Measurements from ENCODE around the gene KDM6A.
A peak's percentile ranks its signal among the peaks of the same experiment; 100 is the strongest.

Gene KDM6A

DNA sequence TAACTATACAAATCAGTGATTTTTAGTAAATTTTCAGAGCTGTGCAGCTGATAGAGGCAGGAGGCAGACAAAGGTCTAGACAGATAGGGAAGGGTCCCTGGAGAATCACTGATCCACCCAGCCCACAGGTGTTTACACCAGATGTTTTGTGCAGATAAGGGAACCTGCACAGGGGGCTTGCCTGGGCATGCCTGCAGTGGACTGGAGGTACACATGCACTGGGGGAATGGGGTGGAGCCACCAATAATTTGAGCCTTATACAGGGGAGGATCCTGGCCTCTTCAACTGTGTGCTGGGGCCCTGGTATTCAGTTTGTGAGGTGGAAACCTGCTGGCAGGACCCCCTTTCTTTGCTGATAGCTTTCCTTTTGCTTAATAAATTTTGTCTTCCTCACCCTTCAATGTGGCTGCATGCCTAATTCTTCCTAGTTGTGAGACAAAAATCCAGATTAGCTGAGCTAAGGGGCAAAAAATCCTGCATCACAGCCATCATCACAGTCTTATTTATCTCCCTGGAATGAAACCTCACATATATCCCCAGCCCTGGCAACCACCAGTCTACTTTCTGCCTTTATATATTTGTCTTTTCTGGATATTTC, 102.8 kb downstream of the KDM6A start:
- Histone ChIP-seq H3K9ac (ENCODE audit: low read length) (no peak overlapping the region), H3K27me3 (ENCODE audit: control insufficient read depth in 1 of 2, insufficient read depth in 1 of 2, low read length in 2 of 2) (no peaks in the 10 kb centered on the region), H2BK5ac (ENCODE audit: low read depth, low read length, poor library complexity, severe bottlenecking) (no peak overlapping the region), H3K23ac (ENCODE audit: low read length in 2 of 2) (no peak overlapping the region), H3K18ac (ENCODE audit: low read depth in 1 of 2, low read length in 2 of 2) (no peak overlapping the region), H3K4me2 (ENCODE audit: low read length, poor library complexity, severe bottlenecking) (no peak overlapping the region), H3K4ac (ENCODE audit: low read depth in 1 of 2, low read length in 2 of 2) (no peak overlapping the region), H4K8ac (ENCODE audit: low read length) (peak overlapping the region; percentile 6), H2AK5ac (ENCODE audit: low read length, severe bottlenecking) (no peak overlapping the region), H2AFZ (ENCODE audit: low read depth, low read length) (no peak overlapping the region), H3K14ac (ENCODE audit: low read length in 2 of 2) (no peak overlapping the region), H3K4me3 (ENCODE audit: insufficient read depth in 1 of 2, low read depth in 1 of 2, low read length in 2 of 2) (no peak overlapping the region), H2BK120ac (ENCODE audit: low read depth, low read length) (no peak overlapping the region), H2BK12ac (ENCODE audit: low read length in 2 of 2) (no peak overlapping the region), H3K4me1 (ENCODE audit: control insufficient read depth, insufficient read depth, low read depth, low read length) (peaks cover 2% of the 10 kb centered on the region), H3K79me1 (replicated peaks; ENCODE audit: low read length, poor library complexity, severe bottlenecking) (no peaks in the 10 kb centered on the region), H3K36me3 (ENCODE audit: control insufficient read depth in 1 of 2, insufficient read depth in 2 of 2, low read depth in 1 of 2, low read length in 2 of 2) (peaks cover 0 to 14% of the 10 kb centered on the region in 2 experiments), H3K9me3 (ENCODE audit: control insufficient read depth, low read length) (peaks cover 7% of the 10 kb centered on the region), H4K91ac (ENCODE audit: low read length) (no peak overlapping the region), H3K27ac (ENCODE audit: low read length, poor library complexity, severe bottlenecking) (peak overlapping the region; percentile 47), H2BK15ac (ENCODE audit: low read depth, poor library complexity, severe bottlenecking) (no peak overlapping the region)
- no peak for DNase-seq

DNA sequence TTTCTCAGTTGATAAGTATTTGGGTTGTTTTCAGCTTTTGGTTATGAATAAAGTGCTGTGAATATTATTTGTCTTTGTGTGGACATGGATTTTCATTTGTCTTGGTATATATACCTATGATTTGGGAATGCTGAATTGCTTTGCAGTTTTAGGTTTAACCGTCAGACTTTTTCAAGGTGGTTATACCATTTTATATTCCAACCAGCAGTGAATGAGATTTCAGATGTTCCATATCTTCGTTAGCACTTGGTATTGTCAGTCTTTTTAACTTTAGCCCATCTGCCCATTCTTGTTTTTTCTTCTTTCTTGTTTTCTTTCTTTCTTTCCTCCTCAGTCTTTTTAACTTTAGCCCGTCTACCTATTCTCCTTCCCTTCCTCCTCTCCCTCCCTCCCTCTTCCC, 106.0 kb downstream of the KDM6A start:
- no peak overlapping the region for H3K14ac ChIP-seq (ENCODE audit: low read length in 2 of 2)
- H3K27me3 ChIP-seq (ENCODE audit: control insufficient read depth in 1 of 2, insufficient read depth in 1 of 2, low read length in 2 of 2): no peaks in the 10 kb centered on the region
- DNase-seq: no peak
- H2AFZ ChIP-seq (ENCODE audit: low read depth, low read length): no peak overlapping the region
- no peak overlapping the region for H3K4ac ChIP-seq (ENCODE audit: low read depth in 1 of 2, low read length in 2 of 2)
- peaks cover 2% of the 10 kb centered on the region for H3K4me1 ChIP-seq (ENCODE audit: control insufficient read depth, insufficient read depth, low read depth, low read length)
- H4K91ac ChIP-seq (ENCODE audit: low read length): no peak overlapping the region
- peaks cover 0 to 15% of the 10 kb centered on the region in 2 experiments for H3K36me3 ChIP-seq (ENCODE audit: control insufficient read depth in 1 of 2, insufficient read depth in 2 of 2, low read depth in 1 of 2, low read length in 2 of 2)
- no peak overlapping the region for H2BK5ac ChIP-seq (ENCODE audit: low read depth, low read length, poor library complexity, severe bottlenecking)
- no peak overlapping the region for H3K4me2 ChIP-seq (ENCODE audit: low read length, poor library complexity, severe bottlenecking)
- no peak overlapping the region for H2BK12ac ChIP-seq (ENCODE audit: low read length in 2 of 2)
- no peak overlapping the region for H3K27ac ChIP-seq (ENCODE audit: low read length, poor library complexity, severe bottlenecking)
- H3K9me3 ChIP-seq (ENCODE audit: control insufficient read depth, low read length): no peaks in the 10 kb centered on the region
- no peak overlapping the region for H2BK120ac ChIP-seq (ENCODE audit: low read depth, low read length)
- no peak overlapping the region for H3K4me3 ChIP-seq (ENCODE audit: insufficient read depth in 1 of 2, low read depth in 1 of 2, low read length in 2 of 2)
- H3K79me1 ChIP-seq (replicated peaks; ENCODE audit: low read length, poor library complexity, severe bottlenecking): no peaks in the 10 kb centered on the region
- no peak overlapping the region for H3K9ac ChIP-seq (ENCODE audit: low read length)
- H3K18ac ChIP-seq (ENCODE audit: low read depth in 1 of 2, low read length in 2 of 2): no peak overlapping the region
- no peak overlapping the region for H2BK15ac ChIP-seq (ENCODE audit: low read depth, poor library complexity, severe bottlenecking)
- 98% methylated on average over 2 of the region's 3 CpGs for WGBS
- H4K8ac ChIP-seq (ENCODE audit: low read length): no peak overlapping the region
- no peak overlapping the region for H2AK5ac ChIP-seq (ENCODE audit: low read length, severe bottlenecking)
- no peak overlapping the region for H3K23ac ChIP-seq (ENCODE audit: low read length in 2 of 2)

DNA sequence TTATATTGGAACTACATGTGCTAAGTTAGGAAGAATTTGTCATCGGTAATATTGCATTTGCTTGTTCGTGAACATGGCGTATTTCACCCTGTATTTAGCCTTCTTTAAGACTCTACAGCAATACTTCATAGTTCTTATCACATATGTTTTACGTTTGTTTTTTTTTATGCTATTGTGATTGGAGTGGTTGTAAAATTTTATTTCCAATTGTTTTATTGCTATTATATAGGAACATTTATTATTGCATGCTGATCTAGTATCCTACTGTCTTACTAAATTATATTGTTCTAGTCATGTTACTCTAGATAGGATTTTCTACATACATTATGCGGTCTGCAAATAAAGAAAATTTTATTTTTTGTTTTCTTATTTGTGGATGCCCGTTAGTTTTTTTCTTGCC, 107.4 kb downstream of the KDM6A start:
- Histone ChIP-seq H2BK15ac (ENCODE audit: low read depth, poor library complexity, severe bottlenecking) (no peak overlapping the region), H3K4ac (ENCODE audit: low read depth in 1 of 2, low read length in 2 of 2) (no peak overlapping the region), H2AFZ (ENCODE audit: low read depth, low read length) (no peak overlapping the region), H3K9me3 (ENCODE audit: control insufficient read depth, low read length) (no peaks in the 10 kb centered on the region), H3K36me3 (ENCODE audit: control insufficient read depth in 1 of 2, insufficient read depth in 2 of 2, low read depth in 1 of 2, low read length in 2 of 2) (peaks cover 0 to 15% of the 10 kb centered on the region in 2 experiments), H3K23ac (ENCODE audit: low read length in 2 of 2) (no peak overlapping the region), H3K79me1 (replicated peaks; ENCODE audit: low read length, poor library complexity, severe bottlenecking) (no peaks in the 10 kb centered on the region), H2BK5ac (ENCODE audit: low read depth, low read length, poor library complexity, severe bottlenecking) (no peak overlapping the region), H3K18ac (ENCODE audit: low read depth in 1 of 2, low read length in 2 of 2) (no peak overlapping the region), H3K4me1 (ENCODE audit: control insufficient read depth, insufficient read depth, low read depth, low read length) (peaks cover 2% of the 10 kb centered on the region), H3K27me3 (ENCODE audit: control insufficient read depth in 1 of 2, insufficient read depth in 1 of 2, low read length in 2 of 2) (no peaks in the 10 kb centered on the region), H4K91ac (ENCODE audit: low read length) (no peak overlapping the region), H3K14ac (ENCODE audit: low read length in 2 of 2) (no peak overlapping the region), H2AK5ac (ENCODE audit: low read length, severe bottlenecking) (no peak overlapping the region), H2BK120ac (ENCODE audit: low read depth, low read length) (no peak overlapping the region), H4K8ac (ENCODE audit: low read length) (no peak overlapping the region), H3K4me3 (ENCODE audit: insufficient read depth in 1 of 2, low read depth in 1 of 2, low read length in 2 of 2) (no peak overlapping the region), H3K9ac (ENCODE audit: low read length) (no peak overlapping the region), H2BK12ac (ENCODE audit: low read length in 2 of 2) (no peak overlapping the region), H3K4me2 (ENCODE audit: low read length, poor library complexity, severe bottlenecking) (no peak overlapping the region), H3K27ac (ENCODE audit: low read length, poor library complexity, severe bottlenecking) (no peak overlapping the region)
- 98% methylated on average over 5 of the region's 6 CpGs for WGBS
- DNase-seq: no peak

DNA sequence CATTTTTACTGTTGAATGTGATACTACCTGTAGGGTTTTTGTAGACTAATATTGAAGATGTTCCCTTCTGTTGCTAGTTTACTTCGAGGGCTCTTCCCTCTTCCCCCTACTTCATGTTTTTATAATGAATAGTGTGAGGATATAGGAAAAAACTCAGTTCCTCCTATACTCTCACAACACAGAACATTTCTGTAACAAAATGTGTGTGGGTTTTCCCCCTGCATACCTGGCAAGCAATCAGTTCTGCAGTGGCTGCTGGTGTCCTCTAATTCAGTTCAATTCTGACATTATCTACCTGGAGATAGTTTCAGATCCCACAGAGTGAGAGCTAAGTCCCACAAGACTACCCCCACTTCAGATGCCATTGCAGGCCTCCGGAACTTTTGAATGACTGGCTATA, 107.9 kb downstream of the KDM6A start:
- Histone ChIP-seq H3K4me1 (ENCODE audit: control insufficient read depth, insufficient read depth, low read depth, low read length) (no peaks in the 10 kb centered on the region), H2BK5ac (ENCODE audit: low read depth, low read length, poor library complexity, severe bottlenecking) (no peak overlapping the region), H3K27me3 (ENCODE audit: control insufficient read depth in 1 of 2, insufficient read depth in 1 of 2, low read length in 2 of 2) (no peaks in the 10 kb centered on the region), H2BK120ac (ENCODE audit: low read depth, low read length) (no peak overlapping the region), H3K23ac (ENCODE audit: low read length in 2 of 2) (no peak overlapping the region), H3K18ac (ENCODE audit: low read depth in 1 of 2, low read length in 2 of 2) (no peak overlapping the region), H3K27ac (ENCODE audit: low read length, poor library complexity, severe bottlenecking) (no peak overlapping the region), H3K14ac (ENCODE audit: low read length in 2 of 2) (no peak overlapping the region), H2BK15ac (ENCODE audit: low read depth, poor library complexity, severe bottlenecking) (no peak overlapping the region), H3K9me3 (ENCODE audit: control insufficient read depth, low read length) (no peaks in the 10 kb centered on the region), H3K4ac (ENCODE audit: low read depth in 1 of 2, low read length in 2 of 2) (no peak overlapping the region), H2AK5ac (ENCODE audit: low read length, severe bottlenecking) (no peak overlapping the region), H3K4me3 (ENCODE audit: insufficient read depth in 1 of 2, low read depth in 1 of 2, low read length in 2 of 2) (no peak overlapping the region), H3K79me1 (replicated peaks; ENCODE audit: low read length, poor library complexity, severe bottlenecking) (no peaks in the 10 kb centered on the region), H3K4me2 (ENCODE audit: low read length, poor library complexity, severe bottlenecking) (no peak overlapping the region), H2AFZ (ENCODE audit: low read depth, low read length) (no peak overlapping the region), H3K9ac (ENCODE audit: low read length) (no peak overlapping the region), H4K91ac (ENCODE audit: low read length) (no peak overlapping the region), H4K8ac (ENCODE audit: low read length) (no peak overlapping the region), H2BK12ac (ENCODE audit: low read length in 2 of 2) (no peak overlapping the region), H3K36me3 (ENCODE audit: control insufficient read depth in 1 of 2, insufficient read depth in 2 of 2, low read depth in 1 of 2, low read length in 2 of 2) (peaks cover 0 to 15% of the 10 kb centered on the region in 2 experiments)
- 100% methylated on average over 1 of the region's 2 CpGs for WGBS
- no peak for DNase-seq

Measured in mesenchymal stem cell (in vitro differentiated cells and primary cell).